GM13977 (cell line): ENCODE measurements around the gene TH.

ENCODE experiments used
- DNase-seq: peaks from one replicate; pipeline ENCODE4 v3.0.0; 2012; ENCODE audit warnings: low spot score
- in situ Hi-C: fragments of 300-500 bp; cut with MboI; formaldehyde crosslinking; loops from one replicate; pipeline ENCODE4 v1.12.0; 2022; ENCODE audit warnings: low sequenced_read_pairs, low pct_unique_long_range_greater_than_20kb, mixed read lengths, inconsistent platforms; ENCODE audit not compliant: unreplicated experiment
- TF ChIP-seq, protein P1 (sequence below): IDR thresholded peaks from 2 replicates; pipeline ENCODE4 v1.5.1; 2012; ENCODE audit warnings: mild to moderate bottlenecking, control low read depth; ENCODE audit not compliant: insufficient read depth; ENCODE audit errors: extremely low read depth, missing control alignments

The TH gene

DNA sequence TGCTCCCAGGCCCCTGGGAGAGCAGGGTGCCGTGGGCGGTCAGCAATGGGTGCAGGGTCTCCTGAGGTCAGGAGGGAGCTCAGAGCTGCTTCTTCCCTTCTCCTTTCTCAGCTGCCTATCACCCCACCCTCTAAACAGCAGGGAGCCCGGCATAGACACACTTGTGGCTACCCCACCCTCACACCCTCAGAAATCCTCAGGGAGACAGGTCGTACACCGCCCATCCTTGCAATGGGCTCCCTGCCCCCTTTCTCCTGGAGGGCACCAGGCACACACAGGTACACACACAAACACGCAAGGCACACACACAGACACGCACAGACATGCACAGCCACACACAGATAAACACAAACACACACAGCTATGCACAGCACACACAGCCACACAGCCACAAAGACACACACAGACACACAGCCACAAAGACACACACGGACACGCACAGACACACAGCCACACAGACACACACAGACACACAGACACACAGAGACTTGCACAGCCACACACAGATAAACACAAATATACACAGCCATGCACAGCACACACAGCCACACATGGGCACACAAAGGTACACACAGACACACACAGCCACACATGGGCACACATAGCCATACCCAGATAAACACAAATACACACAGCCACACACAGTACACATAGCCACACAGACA is 44.9 kb upstream of the TH start:
- in situ Hi-C loops, result no loop called here
- TF ChIP-seq, protein P1, sequence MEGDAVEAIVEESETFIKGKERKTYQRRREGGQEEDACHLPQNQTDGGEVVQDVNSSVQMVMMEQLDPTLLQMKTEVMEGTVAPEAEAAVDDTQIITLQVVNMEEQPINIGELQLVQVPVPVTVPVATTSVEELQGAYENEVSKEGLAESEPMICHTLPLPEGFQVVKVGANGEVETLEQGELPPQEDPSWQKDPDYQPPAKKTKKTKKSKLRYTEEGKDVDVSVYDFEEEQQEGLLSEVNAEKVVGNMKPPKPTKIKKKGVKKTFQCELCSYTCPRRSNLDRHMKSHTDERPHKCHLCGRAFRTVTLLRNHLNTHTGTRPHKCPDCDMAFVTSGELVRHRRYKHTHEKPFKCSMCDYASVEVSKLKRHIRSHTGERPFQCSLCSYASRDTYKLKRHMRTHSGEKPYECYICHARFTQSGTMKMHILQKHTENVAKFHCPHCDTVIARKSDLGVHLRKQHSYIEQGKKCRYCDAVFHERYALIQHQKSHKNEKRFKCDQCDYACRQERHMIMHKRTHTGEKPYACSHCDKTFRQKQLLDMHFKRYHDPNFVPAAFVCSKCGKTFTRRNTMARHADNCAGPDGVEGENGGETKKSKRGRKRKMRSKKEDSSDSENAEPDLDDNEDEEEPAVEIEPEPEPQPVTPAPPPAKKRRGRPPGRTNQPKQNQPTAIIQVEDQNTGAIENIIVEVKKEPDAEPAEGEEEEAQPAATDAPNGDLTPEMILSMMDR, result no peak
- no peak for DNase-seq

DNA sequence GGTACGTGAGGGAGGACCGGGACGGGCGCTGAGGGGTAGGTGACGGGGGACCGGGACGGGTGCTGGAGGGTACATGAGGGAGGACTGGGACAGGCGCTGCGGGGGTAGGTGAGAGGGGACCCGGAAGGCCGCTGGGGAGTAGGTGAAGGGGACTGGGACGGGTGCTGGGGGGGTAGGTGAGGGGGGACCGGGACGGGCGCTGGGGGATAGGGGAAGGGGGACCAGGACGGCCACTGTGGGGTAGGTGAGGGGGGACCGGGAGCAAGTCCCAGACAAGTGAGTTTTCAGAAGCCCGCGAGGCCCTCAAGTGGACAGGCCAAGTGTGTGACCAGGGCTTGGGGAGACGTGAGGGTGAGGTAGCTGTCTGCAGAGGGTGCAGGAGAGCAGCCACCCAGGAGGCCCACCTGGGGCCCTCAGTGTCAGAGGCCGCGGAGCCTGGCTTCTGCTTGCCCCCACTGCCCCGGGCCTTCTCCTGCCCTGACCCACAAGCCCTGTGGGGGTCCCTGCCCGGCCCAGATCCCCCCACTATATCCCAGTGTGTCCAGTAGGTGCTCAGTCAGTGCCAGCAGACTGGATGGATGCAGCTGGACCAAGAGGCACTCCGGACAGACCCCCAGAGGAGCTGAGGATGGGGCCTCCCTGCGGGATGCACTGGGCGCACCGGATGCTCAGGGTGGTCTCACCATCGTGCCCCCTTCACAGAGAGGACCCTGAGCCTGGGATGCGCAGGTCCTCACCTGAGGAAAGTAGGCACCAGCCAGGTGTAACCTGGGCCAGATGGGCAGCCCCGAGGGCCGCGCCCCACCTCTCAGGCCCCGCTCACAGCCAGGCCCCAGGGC is 44.2 kb upstream of the TH start:
- TF ChIP-seq, protein P1, result no peak
- in situ Hi-C loops, result no loop called here
- peak; percentile 25 for DNase-seq

DNA sequence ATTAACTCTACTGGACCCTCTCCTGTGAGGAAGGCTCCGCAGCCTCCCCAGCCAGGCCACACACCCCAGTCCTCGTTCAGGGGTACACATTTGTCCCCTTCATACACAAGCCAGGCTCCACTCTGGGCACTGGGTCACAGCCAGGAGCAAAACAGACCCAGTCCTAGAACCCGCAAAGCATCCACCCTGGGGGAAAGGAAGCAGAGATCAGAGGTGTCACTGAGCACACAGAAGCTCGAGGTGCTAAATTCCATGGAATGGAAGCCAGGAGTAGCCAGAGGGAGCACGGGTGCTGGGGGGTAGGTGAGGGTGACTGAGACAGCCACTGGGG is 43.6 kb upstream of the TH start:
- TF ChIP-seq, protein P1, result no peak
- in situ Hi-C loops, result no loop called here
- peak; percentile 23 for DNase-seq

DNA sequence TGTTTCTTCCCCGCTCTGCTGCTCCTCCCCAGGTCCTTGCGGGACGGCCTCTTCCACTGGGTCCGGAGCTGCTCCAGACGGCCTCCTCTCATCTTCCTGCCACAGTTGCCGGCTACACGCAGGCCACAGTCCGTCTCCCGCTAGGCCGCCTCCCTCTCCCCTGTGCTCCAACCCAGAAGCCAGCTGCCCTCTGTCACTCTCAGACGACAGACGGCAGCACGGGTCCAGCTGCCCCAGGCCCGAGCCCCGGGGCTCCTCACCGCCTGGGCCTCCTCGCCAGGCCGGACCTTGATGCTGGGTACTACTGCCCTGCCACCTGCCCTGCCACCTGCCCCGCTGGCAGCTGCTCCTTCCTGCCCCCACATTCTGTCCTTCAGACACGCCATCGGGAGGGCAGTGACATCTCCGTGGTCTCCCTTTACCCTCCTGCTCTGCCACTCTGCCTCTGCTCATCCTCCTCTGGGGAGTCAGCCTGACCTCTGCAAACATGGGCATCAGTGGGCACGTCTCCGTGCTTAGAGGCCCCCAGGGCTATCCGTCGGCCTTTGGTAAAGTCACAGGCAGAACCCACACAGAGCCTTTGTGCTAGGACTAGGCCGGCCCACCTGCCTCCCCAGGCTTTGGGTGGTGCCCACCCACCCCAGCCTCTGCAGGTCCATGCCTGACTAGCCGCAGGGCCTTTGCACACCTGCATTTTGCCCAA is 43.1 kb upstream of the TH start:
- DNase-seq, result no peak
- TF ChIP-seq, protein P1, result no peak
- in situ Hi-C loops, result no loop called here

DNA sequence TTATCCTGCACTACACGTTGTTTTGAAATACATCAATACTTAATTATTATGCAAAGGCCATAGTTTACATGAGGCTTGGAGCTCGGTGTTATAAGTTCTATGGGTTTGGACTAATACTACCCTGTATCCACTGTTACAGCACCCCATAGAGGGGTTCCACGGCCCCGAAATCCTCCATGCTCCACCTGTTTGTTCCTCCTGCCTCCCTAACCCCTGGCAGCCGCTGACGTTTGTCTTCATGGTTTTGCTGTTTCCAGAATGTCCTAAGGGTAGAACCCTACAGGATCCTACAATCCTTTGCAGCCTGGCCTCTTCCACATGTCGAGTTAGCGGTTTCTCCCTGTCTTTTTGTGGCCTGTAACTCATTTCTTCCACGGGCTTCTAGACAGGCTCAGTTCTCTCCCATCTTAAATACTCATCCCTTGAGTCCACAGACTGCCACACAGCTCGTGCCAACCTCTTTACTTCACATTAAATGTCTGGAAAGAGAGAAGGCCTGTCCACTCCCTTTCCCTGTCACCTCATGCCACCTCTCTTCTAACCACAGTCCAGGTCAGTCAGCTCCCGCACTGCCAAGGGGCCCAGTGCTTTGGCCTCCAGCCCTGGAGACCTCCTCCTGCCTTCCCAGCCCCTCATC is 42.4 kb upstream of the TH start:
- in situ Hi-C loops, result no loop called here
- TF ChIP-seq, protein P1, result no peak
- peak; percentile 20 for DNase-seq

DNA sequence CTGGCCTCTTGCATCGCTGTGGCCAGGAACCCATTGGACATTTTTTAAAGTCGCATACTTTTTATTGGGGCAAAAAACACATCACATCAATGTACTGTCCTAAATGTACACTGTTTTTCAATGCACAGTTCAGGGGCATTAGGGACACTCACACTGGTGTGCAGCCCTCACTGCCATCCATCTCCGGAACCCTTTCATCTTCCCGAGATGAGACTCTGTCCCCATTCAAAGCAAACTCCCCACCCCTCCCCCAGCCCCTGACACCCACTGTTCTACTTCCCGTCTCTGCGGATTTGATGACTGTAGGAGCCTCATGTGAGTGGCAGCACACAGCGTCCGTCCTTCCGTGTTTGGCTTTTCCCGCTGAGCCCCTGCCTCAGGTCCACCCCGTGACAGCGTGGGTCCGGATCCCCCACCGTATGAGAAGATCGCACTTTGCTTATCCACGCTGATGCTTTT is 41.8 kb upstream of the TH start:
- no peak for DNase-seq
- in situ Hi-C loops, result no loop called here
- TF ChIP-seq, protein P1, result no peak
